Tongue (tissue), 2 donors: Measurements from ENCODE around the gene RPS6KB2. TPM values are rescaled to one million over a fixed set of nuclear protein-coding genes. Genes with fewer than 3 reads are reported as not detected.
"Not testable (repeated sequence)": the region's sequence is repeated elsewhere in the genome, so short reads cannot be mapped to it uniquely, and the experiment has no call there.

ENCODE experiments used
- DNase-seq: peaks from one replicate; pipeline ENCODE4 v3.0.0-alpha.2; 2015
- total RNA-seq: library from RNA; depleted of rRNA; stranded (reverse); fragments of >200 nt; gene quantifications from one replicate; pipeline ENCODE4 v1.2.3, GENCODE V29; 2014

RPS6KB2 gene
- total RNA-seq, 1 donor from 2014 or later, result 65.2 TPM

DNA sequence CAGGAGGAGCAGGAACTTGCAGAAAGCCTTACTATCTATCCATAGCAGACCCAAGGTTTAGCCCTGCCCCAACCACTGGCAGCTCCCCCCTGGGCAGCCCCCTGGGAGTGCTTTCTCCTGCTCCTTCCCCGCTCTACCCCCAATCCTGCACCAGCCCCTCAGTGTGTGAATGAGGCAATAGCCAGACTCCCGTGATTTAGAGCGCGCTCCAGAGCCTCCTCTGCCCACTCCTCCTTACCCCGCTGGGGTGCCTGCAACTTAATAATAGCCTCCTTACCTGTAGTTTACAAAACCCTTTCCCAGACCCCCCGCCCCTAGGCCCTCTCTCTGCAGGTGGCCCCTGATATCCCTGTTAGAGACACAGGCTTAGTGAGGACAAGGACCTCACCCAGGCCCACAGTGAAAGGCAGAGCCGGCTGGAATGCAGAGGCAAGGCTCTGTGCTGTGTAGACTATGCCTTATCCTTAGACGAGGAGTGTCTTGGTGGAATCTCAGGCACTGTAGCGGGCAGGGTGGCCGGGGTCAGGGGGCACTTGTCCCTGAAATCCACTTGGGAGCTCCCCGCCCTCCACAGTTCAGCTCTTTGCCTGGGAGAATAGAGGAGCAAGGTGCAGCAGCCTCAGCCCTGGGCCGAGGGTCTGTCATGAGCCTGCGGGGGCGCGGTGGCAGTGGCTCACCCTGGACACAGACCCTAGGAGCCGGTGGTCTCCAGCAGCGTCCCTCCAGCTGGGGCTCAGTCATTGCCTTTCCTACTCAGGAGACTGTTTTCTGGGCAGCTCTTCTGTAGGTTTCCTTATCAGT lies 17.1 kb upstream of the RPS6KB2 start:
- DNase-seq, result no peak

DNA sequence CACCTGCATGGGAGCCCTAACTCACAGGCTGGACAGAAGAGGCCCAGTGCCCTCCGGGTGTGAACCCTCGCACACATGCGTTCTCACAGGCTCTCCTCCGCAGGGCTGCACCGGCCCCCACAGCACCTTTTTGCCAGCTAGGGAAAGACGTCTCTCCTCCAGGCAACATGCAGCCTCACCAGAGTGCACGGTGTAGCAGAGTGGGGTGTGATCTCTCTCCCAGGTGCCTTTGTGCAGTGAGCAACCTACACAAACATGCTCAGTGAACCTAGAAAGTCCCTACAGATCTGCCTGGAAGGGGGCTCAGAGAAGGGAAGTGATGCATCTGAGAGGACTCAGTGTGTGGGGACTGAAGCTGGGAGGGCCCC lies 16.5 kb upstream of the RPS6KB2 start:
- no peak for DNase-seq

DNA sequence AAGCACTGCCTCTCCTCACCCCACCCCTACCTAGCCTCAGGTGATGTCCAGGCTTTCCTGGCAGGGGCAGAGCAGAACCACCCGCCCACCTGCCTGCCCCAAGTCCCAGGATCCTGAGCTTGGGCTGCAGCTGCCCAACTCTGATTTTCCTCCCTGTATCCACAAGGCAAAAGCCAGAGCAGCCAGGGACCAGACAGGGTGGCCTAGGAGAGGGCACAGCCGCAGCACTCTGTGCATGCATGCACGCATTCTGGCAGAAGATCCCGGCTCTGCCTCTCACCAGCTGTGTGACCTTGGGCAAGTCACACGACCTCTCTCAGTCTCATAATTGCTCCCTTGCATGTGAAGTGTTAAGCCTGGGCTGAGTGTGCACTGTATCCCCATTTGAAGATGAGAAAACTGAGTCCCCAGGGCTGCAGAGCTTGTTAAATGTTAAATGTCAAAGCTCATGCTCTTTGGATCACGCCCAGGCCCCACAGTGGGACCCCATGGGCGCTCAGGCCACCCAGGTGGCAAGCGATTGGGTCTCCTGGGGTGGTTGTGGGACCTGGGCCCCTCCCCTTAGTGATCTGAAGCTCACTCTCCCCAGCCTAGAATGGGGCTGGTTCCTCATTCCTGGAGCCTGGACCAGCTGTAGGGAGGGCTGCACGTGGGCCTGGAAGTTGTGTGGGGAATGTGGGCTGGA lies 15.7 kb upstream of the RPS6KB2 start:
- no peak for DNase-seq

DNA sequence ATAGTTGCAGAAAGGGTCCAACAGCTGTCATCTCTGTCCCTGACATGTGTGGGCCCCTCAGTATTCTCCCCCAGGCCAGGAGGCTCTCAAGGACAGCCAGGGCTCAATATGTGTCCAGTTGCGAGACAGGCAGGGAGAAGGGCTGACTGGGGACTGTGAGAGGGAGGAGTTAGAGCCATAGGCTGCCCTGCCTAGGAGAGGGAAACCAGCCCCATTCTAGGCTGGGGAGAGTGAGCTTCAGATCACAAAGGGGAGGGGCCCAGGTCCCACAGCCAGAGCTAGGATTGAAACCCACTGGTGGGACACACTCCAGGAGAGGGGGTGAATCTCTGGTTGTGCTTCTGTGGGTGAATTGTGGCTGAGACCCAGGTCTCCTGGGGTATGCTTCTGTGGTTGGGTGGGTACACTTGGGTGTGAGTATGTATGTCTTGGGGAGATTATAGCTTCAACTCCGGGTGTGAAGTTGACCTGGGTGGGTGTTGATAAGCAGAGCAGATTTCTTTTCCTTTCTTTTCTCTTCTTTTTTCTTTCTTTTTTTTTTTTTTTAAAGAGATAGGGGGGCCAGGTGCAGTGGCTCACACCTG lies 14.9 kb upstream of the RPS6KB2 start:
- no peak for DNase-seq

DNA sequence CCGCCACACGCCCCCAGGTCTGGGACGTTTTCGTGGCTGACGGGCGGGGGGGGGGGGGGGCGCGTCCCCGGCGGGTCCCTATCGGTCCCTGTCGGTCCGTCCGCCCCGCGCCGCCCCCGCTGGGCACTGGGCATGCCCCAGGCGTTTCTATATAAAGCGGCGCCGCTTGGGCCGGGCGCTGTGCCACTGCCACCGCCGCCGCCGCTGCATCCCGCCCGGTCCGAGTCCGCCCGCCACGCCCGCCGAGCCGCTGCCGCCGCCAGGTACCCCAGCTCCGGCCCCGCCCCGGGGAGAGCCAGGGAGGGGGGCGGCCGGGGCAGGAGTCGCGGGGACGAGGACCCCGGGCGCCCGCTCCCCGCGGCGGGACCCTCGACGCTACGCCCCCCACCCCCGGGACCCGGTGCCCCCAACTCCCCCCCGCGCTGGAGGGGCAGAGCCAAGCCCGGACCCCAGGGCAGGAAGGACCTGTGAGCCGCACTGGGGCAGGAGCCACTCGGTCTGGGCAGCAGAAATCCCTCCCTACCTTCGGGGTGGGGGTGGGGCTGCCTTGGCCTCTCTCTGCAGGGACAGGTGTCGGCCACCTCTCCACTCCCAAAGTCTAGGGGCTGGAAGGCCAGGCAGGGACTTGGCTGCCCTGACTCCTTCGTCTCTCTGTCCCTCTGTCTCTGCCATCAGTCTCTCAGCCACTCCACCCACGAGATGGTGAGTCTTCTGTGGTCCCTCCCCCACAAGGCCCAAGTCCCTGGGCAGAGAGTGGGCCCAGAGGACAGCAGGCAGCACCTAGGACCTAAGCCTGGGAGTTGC lies 12.6 kb upstream of the RPS6KB2 start, which contains the start of gene CARNS1:
Gene CARNS1, plus strand, starts transcription at position 178 of the 804 bp plus-strand sequence. Its CDS starts 522 bp downstream, at position 700.
- no peak for DNase-seq

DNA sequence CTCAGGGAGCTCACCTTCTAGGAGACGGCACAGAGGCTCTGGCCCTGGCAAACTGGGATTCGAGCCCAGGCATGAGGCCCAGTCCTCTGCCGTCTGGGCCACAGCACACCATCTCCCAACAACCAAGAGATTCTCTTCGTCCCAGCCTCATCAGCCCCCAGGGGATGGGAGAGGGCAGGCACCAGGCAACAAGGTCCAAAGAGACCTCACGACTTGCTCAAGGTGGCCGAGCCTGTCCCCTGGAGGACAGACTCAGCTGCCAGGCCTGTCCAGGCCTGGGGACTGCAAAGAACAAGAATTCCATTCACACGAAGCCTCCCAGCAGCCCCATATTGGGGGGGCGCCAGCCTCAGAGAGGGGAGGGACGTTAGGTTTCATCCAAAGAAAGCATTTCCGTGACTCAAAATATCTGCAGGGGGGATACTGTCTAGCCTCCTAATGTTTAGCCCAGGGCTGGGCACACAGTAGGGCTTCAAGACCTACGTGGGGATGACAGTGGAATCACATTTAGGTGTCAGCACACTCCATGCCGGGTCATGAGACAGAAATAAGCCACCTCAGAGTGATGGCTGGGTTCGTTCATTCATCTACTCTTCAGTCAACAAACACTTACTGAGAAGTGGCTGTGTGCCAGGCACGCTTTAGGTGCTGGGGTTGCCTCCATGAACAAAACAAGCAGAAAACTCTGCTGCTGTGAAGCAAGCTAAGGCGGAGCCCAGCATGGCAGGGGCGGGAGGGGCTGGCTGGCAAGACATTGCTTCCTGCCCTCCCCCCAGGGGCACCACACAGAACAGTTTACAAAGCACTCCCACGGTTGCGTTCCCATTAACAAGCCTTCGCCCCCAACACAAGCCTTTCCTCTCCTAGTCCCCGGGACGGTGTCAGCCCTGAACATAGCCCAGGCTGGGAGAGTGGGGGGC lies 11.6 kb upstream of the RPS6KB2 start:
- DNase-seq, result peak; percentile 80

DNA sequence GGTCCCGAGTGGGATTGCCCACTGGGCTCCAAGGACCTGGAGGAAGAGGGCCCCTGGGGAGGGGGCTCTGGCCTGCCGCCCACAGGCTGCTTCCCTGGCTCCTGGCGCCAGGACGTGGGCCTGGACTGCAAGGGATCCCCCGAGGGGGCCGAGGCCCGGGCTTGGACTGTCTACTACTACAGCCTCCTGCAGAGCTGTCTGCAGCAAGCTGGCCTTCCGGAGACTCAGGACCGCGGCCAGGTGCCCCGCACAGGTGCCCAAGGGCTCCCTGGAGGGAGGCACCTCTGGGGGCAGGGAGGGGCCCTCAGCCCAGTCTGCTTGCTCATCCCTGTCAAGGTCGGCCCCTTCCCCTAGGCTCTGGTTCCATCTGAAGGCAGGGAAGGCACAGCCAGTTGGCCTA lies 10.9 kb upstream of the RPS6KB2 start:
- no peak for DNase-seq

DNA sequence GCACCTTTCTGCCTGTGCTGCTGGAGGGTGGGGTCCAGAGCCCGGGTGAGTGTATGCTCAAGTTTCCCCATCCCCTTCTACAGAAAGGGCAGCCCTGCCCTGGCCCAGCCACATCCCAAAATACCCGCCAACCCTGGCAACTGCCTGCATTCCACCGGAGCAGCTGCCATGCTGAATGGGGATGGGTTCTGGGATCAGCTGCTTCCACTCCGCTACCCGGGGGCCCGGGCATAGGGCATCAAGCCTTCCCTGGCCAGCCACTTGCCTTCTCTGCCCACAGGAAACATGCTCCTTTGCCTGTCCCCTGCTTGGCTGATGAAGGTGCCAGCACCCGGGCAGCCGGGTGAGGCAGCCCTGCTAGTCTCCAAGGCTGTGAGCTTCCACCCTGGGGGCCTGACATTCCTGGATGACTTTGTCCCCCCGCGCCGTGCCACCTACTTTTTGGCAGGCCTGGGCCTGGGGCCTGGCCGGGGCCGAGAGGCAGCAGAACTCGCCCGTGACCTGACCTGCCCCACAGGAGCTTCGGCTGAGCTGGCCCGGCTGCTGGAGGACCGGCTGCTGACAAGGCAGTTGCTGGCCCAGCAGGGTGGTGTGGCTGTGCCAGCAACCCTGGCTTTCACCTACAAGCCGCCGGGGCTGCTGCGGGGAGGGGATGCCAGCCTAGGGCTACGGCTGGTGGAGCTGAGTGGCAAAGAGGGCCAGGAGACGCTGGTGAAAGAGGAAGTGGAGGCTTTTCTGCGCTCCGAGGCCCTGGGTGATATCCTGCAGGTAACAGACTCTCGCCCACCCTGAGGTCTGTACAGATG lies 9.6 kb upstream of the RPS6KB2 start:
- peak; percentile 93 for DNase-seq

DNA sequence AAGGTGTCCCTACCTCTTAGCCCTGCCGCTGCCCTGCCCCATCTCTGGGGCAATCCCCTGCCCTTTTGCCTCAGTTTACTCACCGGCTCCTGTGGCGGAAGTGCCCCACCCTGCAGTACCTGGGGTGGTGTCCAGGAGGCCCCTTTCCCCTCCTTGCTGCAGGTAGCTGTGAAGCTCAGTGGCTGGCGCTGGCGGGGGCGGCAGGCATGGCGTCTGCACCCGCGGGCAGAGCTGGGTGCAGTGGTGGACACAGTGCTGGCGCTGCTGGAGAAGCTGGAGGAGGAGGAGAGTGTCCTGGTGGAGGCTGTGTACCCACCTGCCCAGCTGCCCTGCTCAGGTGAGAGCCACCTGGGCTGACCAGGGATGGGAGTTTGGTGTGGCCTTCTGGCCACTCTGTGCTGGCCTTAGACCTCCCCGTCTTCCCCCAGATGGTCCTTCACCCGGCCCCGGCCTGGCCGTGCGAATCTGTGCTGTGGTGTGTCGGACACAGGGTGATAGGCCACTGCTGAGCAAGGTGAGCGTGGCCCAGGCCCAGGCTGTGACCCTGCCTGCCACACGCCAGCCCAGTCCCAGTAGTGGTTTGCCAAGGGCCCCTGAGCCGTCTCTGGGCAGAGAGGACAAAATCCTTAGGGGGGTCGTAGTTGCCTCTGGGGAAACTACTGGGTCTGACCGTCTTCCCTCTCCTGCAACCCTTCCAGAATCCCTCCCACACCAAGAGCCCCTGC lies 8.8 kb upstream of the RPS6KB2 start:
- no peak for DNase-seq

DNA sequence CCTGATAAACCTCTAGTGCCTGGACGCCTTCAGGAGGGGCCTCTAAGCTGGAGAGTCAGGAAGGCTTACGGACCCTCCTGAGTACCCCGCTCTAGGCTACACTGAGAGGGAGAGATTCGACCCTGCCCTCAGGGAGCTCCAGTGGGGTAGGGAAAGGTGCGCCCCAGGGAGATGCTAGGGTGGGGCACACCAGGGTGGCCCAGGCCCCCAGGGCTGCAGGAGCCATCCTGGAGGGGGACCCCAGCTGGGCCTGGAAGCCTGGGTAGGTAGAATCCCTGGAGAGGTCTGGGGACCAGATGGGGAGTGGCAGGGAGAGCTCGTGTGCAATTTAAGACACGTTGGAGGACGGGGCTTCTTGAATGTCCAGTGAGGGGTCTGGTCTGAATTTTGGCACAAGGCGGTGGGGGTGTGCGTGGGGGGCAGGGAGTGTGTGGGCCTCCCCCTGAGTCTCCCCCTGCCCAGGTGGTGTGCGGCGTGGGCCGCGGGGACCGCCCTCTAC lies 8.1 kb upstream of the RPS6KB2 start:
- no peak for DNase-seq

DNA sequence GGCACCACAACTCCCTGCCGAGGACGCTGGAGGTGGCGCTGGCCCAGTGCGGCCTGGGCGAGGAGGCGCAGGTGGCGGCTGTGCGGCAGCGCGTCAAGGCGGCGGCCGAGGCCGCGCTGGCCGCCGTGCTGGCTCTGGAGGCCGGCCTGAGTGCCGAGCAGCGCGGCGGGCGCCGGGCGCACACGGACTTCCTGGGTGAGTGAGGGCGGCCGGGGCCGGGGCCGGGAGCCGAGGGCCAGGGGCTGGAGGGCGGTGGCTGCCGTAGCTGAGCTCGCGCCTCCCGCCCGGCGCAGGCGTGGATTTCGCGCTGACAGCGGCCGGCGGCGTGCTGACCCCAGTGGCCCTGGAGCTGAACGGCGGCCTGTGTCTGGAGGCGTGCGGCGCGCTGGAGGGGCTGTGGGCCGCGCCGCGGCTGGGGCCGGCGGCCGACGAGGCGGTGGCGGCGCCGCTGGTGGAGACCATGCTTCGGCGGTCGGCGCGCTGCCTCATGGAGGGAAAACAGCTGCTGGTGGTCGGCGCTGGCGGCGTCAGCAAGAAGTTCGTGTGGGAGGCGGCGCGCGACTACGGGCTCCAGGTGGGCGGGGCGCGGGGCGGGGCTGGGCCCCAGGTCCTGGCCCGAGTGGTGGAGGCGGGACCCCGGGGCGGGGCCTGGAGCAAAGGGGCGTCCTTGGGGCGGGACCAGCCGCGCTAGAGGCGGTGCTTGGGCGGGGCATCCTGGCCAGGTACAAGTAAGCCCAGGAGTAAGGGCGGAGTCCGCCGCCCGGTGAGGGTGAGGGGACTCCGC lies 7.5 kb upstream of the RPS6KB2 start:
- DNase-seq, result peak; percentile 97

DNA sequence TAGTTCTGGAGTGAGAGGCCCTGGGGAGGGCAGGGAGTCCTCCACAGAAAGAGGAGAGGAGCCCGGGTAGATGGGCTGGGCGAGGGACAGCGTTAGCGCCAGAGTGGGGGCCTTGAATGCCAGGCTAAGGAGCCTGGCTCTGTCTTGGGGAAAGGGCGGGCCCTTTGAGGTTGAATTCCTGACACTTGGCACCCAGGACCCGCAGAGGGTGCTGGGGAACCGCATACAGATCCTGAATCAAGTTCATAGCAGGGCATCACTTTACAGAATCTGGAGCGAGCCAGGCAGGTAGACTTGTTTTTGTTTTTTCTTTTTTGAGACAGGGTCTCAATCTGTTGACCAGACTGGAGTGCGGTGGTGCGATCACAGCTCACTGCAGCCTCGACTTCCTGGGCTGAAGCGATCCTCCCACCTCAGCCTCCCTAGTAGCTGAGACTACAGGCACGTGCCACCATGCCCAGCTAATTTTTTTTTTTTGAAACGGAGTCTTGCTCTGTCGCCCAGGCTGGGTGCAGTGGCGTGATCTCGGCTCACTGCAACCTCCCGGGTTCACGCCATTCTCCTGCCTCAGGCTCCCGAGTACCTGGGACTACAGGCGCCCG lies 6.8 kb upstream of the RPS6KB2 start:
- no peak for DNase-seq

DNA sequence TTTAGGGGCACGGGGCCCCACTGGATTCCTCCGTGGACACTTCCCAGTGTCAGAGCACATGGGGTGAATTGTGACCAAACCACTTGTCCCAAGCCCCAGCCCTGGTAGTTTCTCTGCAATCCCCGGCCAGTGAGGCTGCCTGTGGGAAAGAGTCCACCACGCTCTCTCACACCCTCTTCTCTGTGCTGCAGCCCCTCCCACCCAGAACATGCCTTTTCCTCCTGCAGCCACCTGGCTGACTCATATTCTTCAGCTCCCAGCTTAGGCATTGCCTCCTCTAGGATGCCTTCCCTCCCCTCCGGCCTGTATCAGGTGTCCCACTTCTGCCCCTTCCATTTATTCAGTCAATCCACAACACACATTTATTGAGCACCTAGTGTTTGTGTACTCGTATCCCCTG lies 5.4 kb upstream of the RPS6KB2 start:
- DNase-seq, result no peak

DNA sequence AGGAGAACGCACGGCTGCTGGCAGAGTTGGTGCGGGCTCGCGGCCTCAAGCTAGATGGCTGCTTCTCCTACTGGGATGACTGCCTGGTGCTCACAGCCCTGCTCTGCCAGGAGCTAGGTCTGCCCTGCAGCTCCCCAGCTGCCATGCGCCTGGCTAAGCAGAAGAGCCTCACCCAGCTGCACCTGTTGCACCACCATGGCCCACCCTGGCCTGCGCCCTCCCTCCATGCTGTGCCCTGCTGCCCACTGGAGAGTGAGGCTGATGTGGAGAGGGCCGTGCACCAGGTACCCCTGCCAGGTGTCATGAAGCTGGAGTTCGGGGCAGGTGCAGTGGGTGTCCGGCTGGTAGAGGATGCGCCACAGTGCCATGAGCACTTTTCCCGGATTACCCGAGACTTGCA lies 4.8 kb upstream of the RPS6KB2 start:
- DNase-seq, result no peak

DNA sequence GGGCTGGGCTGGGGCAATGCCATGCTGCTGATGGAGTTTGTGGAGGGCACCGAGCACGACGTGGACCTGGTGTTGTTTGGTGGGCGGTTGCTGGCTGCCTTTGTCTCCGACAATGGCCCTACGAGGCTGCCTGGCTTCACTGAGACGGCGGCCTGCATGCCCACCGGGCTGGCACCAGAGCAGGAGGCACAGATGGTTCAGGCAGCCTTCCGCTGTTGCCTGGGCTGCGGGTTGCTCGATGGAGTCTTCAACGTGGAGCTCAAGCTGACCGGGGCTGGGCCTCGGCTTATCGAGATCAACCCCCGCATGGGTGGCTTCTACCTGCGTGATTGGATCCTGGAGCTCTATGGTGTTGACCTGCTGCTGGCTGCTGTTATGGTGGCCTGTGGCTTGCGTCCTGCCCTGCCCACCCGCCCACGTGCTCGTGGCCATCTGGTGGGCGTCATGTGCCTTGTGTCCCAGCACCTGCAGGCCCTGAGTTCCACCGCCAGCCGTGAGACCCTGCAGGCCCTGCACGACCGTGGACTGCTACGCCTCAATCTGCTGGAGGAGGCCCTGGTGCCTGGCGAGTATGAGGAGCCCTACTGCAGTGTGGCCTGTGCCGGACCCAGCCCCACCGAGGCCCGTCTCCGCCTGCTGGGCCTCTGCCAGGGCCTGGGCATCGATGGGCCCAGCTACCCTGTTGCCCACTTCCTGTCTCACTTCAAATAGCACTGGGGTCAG lies 4.2 kb upstream of the RPS6KB2 start:
- no peak for DNase-seq

DNA sequence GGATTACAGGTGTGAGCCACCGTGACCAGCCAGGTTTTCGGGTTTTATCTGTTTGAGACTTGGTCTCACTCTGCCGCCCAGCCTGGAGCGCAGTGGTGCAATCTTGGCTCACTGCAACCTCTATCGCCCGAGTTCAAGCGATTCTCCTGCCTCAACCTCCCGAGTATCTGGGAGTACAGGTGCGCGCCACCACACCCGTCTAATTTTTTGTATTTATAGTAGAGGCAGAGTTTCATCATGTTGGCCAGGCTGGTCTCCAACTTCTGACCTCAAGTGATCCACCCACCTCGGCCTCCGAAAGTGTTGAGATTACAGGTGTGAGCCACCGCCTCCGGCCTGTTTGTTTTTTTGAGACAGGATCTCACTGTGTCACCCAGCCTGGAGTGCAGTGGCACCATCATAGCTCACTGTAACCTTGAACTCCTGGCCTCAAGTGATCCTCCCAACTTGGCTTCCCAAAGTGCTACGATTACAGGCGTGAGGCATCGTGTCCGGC lies 882 bp upstream of the RPS6KB2 start:
- not testable (repeated sequence) for DNase-seq

DNA sequence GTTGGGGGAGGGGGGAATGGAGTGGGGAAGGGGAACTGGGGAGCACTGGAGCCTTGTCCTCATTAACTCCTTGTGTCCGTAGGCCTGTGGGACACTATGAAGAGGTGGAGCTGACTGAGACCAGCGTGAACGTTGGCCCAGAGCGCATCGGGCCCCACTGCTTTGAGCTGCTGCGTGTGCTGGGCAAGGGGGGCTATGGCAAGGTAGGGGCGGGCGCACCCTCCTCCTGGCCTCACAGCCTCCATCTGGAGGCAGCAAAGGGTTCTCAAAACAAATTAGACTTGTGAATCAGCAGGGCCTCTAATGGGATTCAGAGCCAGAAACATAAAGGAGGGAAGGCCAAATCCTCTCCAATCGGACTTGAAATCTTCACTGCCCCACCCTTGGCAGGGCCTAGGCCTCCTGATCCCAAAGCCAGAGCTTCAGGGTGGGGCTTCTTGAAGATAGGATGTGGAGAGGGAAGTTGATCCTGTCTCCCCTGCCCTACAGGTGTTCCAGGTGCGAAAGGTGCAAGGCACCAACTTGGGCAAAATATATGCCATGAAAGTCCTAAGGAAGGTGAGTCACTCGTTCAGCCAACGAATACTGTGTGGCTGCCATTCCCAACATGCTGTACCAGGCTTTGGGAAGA lies 859 bp downstream of the RPS6KB2 start:
- DNase-seq, result no peak
